Heart right ventricle (tissue), 16 donors: Measurements from ENCODE around the gene NDE1. TPM values are rescaled to one million over a fixed set of nuclear protein-coding genes. Genes with fewer than 3 reads are reported as not detected.

Source experiments
- ATAC-seq, 8 donors: fragments of 200-7000 bp; cut with Tn5 transposase; one replicate each; pipeline ENCODE4 v1.9.1; 2020; ENCODE audit warnings: mild to moderate bottlenecking in 8 of 8, moderate library complexity in 8 of 8, moderate number of reproducible peaks in 1 of 8
- DNase-seq, 2 donors: peaks; one replicate each; pipeline ENCODE4 v3.0.0-alpha.2; 2020
- H3K27ac ChIP-seq, 10 donors: fragments of 200-600 bp; sonication (generic) in 2 of 10; one replicate each; pipeline versions ENCODE4 v1.5.0 to v1.8.0; 2020 to 2022; ENCODE audit warnings: mild to moderate bottlenecking in 3 of 10
- H3K27me3 ChIP-seq, 7 donors: fragments of 200-600 bp; one replicate each; pipeline ENCODE4 v1.8.0; 2021 to 2022; ENCODE audit warnings: mild to moderate bottlenecking in 2 of 7
- H3K36me3 ChIP-seq, 9 donors: fragments of 200-600 bp; sonication (generic) in 1 of 9; one replicate each; pipeline versions ENCODE4 v1.5.0 to v1.8.0; 2020 to 2022; ENCODE audit warnings: mild to moderate bottlenecking in 2 of 9
- H3K4me1 ChIP-seq, 9 donors: fragments of 200-600 bp; sonication (generic) in 1 of 9; one replicate each; pipeline versions ENCODE4 v1.5.0 to v1.8.0; 2020 to 2022; ENCODE audit warnings: mild to moderate bottlenecking in 4 of 9
- H3K4me3 ChIP-seq, 10 donors: fragments of 200-600 bp; sonication (generic) in 2 of 10; one replicate each; pipeline versions ENCODE4 v1.5.0 to v1.8.0; 2020 to 2022; ENCODE audit warnings: mild to moderate bottlenecking in 7 of 10, moderate library complexity in 2 of 10
- H3K9me3 ChIP-seq, 11 donors: fragments of 200-600 bp in 10 of 11; sonication (generic) in 2 of 11; one replicate each; pipeline versions ENCODE4 v1.5.0 to v1.8.0; 2013 to 2022; ENCODE audit warnings: mild to moderate bottlenecking in 2 of 11, control low read depth in 1 of 11, moderate library complexity in 1 of 11
- CTCF ChIP-seq, 9 donors: fragments of 200-600 bp; sonication (generic) in 2 of 9; IDR thresholded peaks; one replicate each; pipeline versions ENCODE4 v1.5.0 to v1.8.0; 2021 to 2022; ENCODE audit warnings: antibody characterized with exemption in 9 of 9, mild to moderate bottlenecking in 5 of 9, moderate library complexity in 1 of 9
- WGBS, 2 donors: extraction: QIAGEN DNeasy Blood & Tissue Kit; methylation state at CpG; one replicate each; pipeline ENCODE4 v1.1.7; 2013; ENCODE audit warnings: inconsistent platforms in 1 of 2; 5-methylcytosine and 5-hydroxymethylcytosine counted together
- intact Hi-C, 10 donors: fragments of 100-400 bp; cut with DNase I; formaldehyde crosslinking; loops; one replicate each; pipeline versions ENCODE4 v1.11.1 to v1.14.2; 2022
- polyA plus RNA-seq, 2 donors: library from polyadenylated mRNA; stranded (reverse); fragments of 200-250 nt; gene quantifications; one replicate each; pipeline ENCODE4 v1.2.3, GENCODE V29; 2013
- total RNA-seq, 10 donors: library from RNA; stranded (reverse); fragmentation: NEBNext Ultra II Directional in 3 of 10; extraction: Animal tissue kit (Norgen Biotek cat#: 25700) in 3 of 10; gene quantifications; one replicate each; pipeline versions ENCODE4 v1.2.1 to v1.2.4, GENCODE V29; 2021 to 2023
- donor health status: Arrhythmogenic right ventricular cardiomyopathy.
- donor health status: ischemic (EF 13 %, LVEDD 7.1; RV severe dilation, severe dysfunction).
- donor health status: healthy with polysubstance abuse.
- donor health status: DM: no; HTN: yes; CAD: no.
- donor health status: DM: no; HTN: no; CAD: no.
- donor health status: ischemic (EF 25% LVEDD 6.9; RV normal size, moderate dysfunction).
- donor health status: ischemic (EF 25% LVEDD 5.7; RV mildly dilated, moderate dysfunction).
- donor health status: healthy.
- donor health status: DM: yes; HTN: yes; CAD: no.
- donor health status: Ischemic cardiomyopathy.
- donor health status: ischemic (EF 35%, LVEDD 5.7; RV mildly dilated, moderate dysfunction).
- donor health status: nonischemic (EF 11% LVEDD 7.7; RV severe dilation, severe dysfunction).
- donor health status: DM: yes; HTN: yes; CAD: no.
- donor health status: PGD.
- donor health status: ischemic (EF 29% LVEDD 5.4; RV normal size, mild dysfunction).
- donor health status: nonischemic (EF 23%, LVEDD 6.1; RV moderate dilation, normal function).

The NDE1 gene
- total and polyA plus RNA-seq, 12 donors, result 6.0 to 29.0 (median 18.6) TPM

- Histone ChIP-seq H3K4me1 (peaks cover 0 to 22% (median 12%) of the 10 kb centered on the region in 9 donors), H3K9me3 (no peaks in the 10 kb centered on the region), H3K27ac (peak overlapping the region; percentile 30 to 81 (median 60)), H3K36me3 (peaks cover 0 to 100% (median 63%) of the 10 kb centered on the region in 9 donors), H3K27me3 (no peaks in the 10 kb centered on the region), H3K4me3 (no peak overlapping the region)
- ATAC-seq (peak; percentile 75 to 98 (median 90)), DNase-seq (peak; percentile 57 to 65)
- WGBS, 2 donors, result 66 to 78% methylated on average over 13 of the region's 13 CpGs
- no peak for TF ChIP-seq CTCF (IDR thresholded peaks at IDR 0.05)
- intact Hi-C loops, result loop anchor here in 1 of 10 donors (10.0 kb wide), 1 partner anchor 97 kb away; no protein-coding TSS in a partner anchor
Observed at GRCh38 chr16:15607700-15608396, 42.2 kb upstream of the NDE1 start.

GRCh38 chr16:15608398-15609285 lies 41.4 kb upstream of the NDE1 start:
- Histone ChIP-seq H3K4me3 (no peak overlapping the region), H3K27me3 (no peaks in the 10 kb centered on the region), H3K4me1 (peaks cover 0 to 22% (median 12%) of the 10 kb centered on the region in 9 donors), H3K9me3 (no peaks in the 10 kb centered on the region), H3K27ac (peak overlapping the region in 7 of 10 donors; percentile 47 to 81 (median 62)), H3K36me3 (peaks cover 0 to 100% (median 59%) of the 10 kb centered on the region in 9 donors)
- WGBS, 2 donors, result 89 to 90% methylated on average over 19 of the region's 19 CpGs
- TF ChIP-seq CTCF (IDR thresholded peaks at IDR 0.05), result no peak
- DNase-seq (no peak), ATAC-seq (no peak)
- intact Hi-C loops, result loop anchor here in 1 of 10 donors (10.0 kb wide), 1 partner anchor 96 kb away; no protein-coding TSS in a partner anchor

GRCh38 chr16:15609286-15609649 lies 40.8 kb upstream of the NDE1 start:
- Histone ChIP-seq H3K36me3 (peaks cover 0 to 100% (median 58%) of the 10 kb centered on the region in 9 donors), H3K4me3 (no peak overlapping the region), H3K27ac (peak overlapping the region in 1 of 10 donors; percentile 81), H3K27me3 (no peaks in the 10 kb centered on the region), H3K4me1 (peaks cover 0 to 22% (median 12%) of the 10 kb centered on the region in 9 donors), H3K9me3 (no peaks in the 10 kb centered on the region)
- no peak for ATAC-seq
- DNase-seq, result no peak
- TF ChIP-seq CTCF (IDR thresholded peaks at IDR 0.05), result no peak
- intact Hi-C loops, result loop anchor here in 1 of 10 donors (10.0 kb wide), 1 partner anchor 96 kb away; no protein-coding TSS in a partner anchor
- WGBS, 2 donors, result 93 to 97% methylated on average over 6 of the region's 6 CpGs

GRCh38 chr16:15610369-15610871 lies 39.6 kb upstream of the NDE1 start:
- 95 to 96% methylated on average over 10 of the region's 10 CpGs for WGBS, 2 donors
- intact Hi-C loops, result loop anchor here in 1 of 10 donors (10.0 kb wide), 1 partner anchor 176 kb away; the partner anchor contains the start of gene BMERB1
- peaks cover 0 to 22% (median 12%) of the 10 kb centered on the region in 9 donors for H3K4me1 ChIP-seq
- H3K27me3 ChIP-seq, result no peaks in the 10 kb centered on the region
- no peaks in the 10 kb centered on the region for H3K9me3 ChIP-seq
- peak overlapping the region in 1 of 10 donors; percentile 41 for H3K27ac ChIP-seq
- no peak for ATAC-seq
- no peak for TF ChIP-seq CTCF (IDR thresholded peaks at IDR 0.05)
- no peak overlapping the region for H3K4me3 ChIP-seq
- peaks cover 0 to 100% (median 59%) of the 10 kb centered on the region in 9 donors for H3K36me3 ChIP-seq
- DNase-seq, result no peak
